ENCODE measurements around the gene CD200R1L.
"Not testable (repeated sequence)": the region's sequence is repeated elsewhere in the genome, so short reads cannot be mapped to it uniquely, and the experiment has no call there.

CD200R1L gene

GRCh38 chr3:112846764-112847163 is at the start of gene CD200R1L:
Gene CD200R1L, minus strand, starts transcription at chr3:112846864. Its CDS starts 17,497 bp downstream, at chr3:112829367.
- no peak for DNase-seq

- no peak for DNase-seq
Observed at GRCh38 chr3:112894258-112894657, 47.6 kb upstream of the CD200R1L start.

- no peak for DNase-seq
Observed at GRCh38 chr3:112889357-112889756, 42.7 kb upstream of the CD200R1L start.

GRCh38 chr3:112888381-112889085 is 41.9 kb upstream of the CD200R1L start:
- no peak for DNase-seq

- DNase-seq = no peak
Observed at GRCh38 chr3:112884678-112885290, 38.1 kb upstream of the CD200R1L start.

GRCh38 chr3:112881891-112882290 is 35.2 kb upstream of the CD200R1L start:
- DNase-seq = no peak

- peak; percentile 21 for DNase-seq
Observed at GRCh38 chr3:112875561-112875960, 28.9 kb upstream of the CD200R1L start.

- no peak for DNase-seq
Observed at GRCh38 chr3:112874725-112875124, 28.1 kb upstream of the CD200R1L start.

- DNase-seq = peak; percentile 68
Observed at GRCh38 chr3:112873632-112874031, 27.0 kb upstream of the CD200R1L start.

GRCh38 chr3:112871735-112872134 is 25.1 kb upstream of the CD200R1L start:
- no peak for DNase-seq

GRCh38 chr3:112865757-112866156 is 19.1 kb upstream of the CD200R1L start:
- no peak for DNase-seq

- DNase-seq = peak; percentile 36
Observed at GRCh38 chr3:112860898-112861297, 14.2 kb upstream of the CD200R1L start.

- DNase-seq = peak; percentile 95
Observed at GRCh38 chr3:112858410-112859069, 11.9 kb upstream of the CD200R1L start.

- peak; percentile 46 for DNase-seq
Observed at GRCh38 chr3:112857526-112857925, 10.9 kb upstream of the CD200R1L start.

GRCh38 chr3:112856537-112856936 is 9.9 kb upstream of the CD200R1L start:
- DNase-seq = peak; percentile 75

- no peak for DNase-seq
Observed at GRCh38 chr3:112855883-112856282, 9.2 kb upstream of the CD200R1L start.

GRCh38 chr3:112855074-112855473 is 8.4 kb upstream of the CD200R1L start:
- not testable (repeated sequence) for DNase-seq

GRCh38 chr3:112848196-112848595 is 1.5 kb upstream of the CD200R1L start:
- DNase-seq = peak; percentile 20

GRCh38 chr3:112847692-112848091 is 1.0 kb upstream of the CD200R1L start:
- DNase-seq = no peak

- DNase-seq = no peak
Observed at GRCh38 chr3:112845772-112846171, 892 bp downstream of the CD200R1L start.

- DNase-seq = no peak
Observed at GRCh38 chr3:112829046-112829445, 17.6 kb downstream of the CD200R1L start.

- peak; percentile 20 for DNase-seq
Observed at GRCh38 chr3:112822064-112823055, 24.3 kb downstream of the CD200R1L start.

GRCh38 chr3:112818289-112818688 is 28.4 kb downstream of the CD200R1L start:
- DNase-seq = peak; percentile 91
